GM12874 (cell line): ENCODE results near the gene TULP3.

Source experiments
- TF ChIP-seq, protein P1 (sequence below): IDR thresholded peaks from 2 replicates; pipeline ENCODE4 v1.5.1; 2011; ENCODE audit warnings: low read depth, mild to moderate bottlenecking, control low read depth, low read length, moderate library complexity; ENCODE audit not compliant: insufficient read depth

TULP3 gene

DNA sequence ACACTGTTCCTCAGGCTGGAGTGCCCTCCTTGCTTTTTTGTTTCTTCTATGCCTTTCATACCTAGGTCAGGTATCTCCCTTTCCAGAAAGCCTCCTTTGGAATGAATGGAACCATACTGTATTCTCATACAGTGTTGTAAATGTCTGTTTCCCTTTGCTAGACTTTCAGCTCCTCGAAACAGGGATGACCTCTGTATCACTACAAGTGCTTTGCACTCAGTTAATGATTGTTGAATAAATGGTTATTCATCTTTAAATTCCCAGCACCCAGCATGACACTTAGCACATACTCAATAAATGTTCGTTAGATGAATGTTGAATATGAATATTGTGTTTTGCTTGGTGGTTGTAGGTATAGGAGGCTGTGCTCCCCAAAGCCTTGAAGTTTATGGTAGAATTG, 5.9 kb upstream of the TULP3 start:
- TF ChIP-seq, protein P1, sequence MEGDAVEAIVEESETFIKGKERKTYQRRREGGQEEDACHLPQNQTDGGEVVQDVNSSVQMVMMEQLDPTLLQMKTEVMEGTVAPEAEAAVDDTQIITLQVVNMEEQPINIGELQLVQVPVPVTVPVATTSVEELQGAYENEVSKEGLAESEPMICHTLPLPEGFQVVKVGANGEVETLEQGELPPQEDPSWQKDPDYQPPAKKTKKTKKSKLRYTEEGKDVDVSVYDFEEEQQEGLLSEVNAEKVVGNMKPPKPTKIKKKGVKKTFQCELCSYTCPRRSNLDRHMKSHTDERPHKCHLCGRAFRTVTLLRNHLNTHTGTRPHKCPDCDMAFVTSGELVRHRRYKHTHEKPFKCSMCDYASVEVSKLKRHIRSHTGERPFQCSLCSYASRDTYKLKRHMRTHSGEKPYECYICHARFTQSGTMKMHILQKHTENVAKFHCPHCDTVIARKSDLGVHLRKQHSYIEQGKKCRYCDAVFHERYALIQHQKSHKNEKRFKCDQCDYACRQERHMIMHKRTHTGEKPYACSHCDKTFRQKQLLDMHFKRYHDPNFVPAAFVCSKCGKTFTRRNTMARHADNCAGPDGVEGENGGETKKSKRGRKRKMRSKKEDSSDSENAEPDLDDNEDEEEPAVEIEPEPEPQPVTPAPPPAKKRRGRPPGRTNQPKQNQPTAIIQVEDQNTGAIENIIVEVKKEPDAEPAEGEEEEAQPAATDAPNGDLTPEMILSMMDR: no peak

DNA sequence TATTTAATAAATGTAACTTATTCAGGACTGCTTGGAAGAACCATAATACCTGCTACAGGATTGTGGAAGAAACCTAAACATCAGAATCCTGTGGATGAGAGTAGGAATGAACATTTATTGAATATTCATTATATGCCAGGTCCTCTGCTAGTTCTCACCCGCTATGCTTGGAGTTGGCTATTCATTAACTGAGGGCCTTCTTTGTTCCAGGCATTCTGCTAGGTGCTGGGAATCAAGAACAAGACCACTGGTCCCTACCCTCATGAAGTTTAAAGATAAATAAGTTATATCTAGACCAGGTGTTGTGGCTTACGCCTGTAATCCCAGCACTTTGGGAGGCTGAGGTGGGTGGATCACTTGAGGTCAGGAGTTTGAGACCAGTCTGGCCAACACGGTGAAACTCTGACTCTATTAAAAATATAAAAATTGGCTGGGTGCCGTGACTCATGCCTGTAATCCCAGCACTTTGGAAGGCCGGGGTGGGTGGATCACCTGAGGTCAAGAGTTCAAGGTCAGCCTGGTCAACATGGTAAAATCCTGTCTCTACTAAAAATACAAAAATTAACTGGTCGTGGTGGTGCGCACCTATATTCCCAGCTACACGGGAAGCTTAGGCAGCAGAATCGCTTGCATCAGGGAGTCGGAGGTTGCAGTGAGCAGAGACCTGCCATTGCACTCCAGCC, 3.8 kb upstream of the TULP3 start:
- TF ChIP-seq, protein P1: no peak

DNA sequence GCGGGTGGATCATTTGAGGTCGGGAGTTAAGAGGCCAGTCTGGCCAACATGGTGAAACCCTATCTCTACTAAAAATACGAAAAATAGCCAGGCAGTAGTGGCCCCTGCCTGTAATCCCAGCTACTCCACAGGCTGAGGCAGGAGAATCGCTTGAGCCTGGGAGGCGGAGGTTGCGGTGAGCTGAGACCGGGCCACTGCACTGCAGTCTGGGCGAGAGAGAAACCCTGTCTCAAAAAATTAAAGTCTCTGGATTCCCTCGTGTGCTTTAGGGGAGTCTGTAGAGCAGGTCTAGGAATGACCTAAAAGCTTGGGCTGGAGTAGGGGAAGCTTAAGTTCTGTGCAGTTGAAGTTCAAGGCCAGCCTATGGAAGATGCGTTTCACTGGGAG, 697 bp upstream of the TULP3 start:
- TF ChIP-seq, protein P1: no peak

DNA sequence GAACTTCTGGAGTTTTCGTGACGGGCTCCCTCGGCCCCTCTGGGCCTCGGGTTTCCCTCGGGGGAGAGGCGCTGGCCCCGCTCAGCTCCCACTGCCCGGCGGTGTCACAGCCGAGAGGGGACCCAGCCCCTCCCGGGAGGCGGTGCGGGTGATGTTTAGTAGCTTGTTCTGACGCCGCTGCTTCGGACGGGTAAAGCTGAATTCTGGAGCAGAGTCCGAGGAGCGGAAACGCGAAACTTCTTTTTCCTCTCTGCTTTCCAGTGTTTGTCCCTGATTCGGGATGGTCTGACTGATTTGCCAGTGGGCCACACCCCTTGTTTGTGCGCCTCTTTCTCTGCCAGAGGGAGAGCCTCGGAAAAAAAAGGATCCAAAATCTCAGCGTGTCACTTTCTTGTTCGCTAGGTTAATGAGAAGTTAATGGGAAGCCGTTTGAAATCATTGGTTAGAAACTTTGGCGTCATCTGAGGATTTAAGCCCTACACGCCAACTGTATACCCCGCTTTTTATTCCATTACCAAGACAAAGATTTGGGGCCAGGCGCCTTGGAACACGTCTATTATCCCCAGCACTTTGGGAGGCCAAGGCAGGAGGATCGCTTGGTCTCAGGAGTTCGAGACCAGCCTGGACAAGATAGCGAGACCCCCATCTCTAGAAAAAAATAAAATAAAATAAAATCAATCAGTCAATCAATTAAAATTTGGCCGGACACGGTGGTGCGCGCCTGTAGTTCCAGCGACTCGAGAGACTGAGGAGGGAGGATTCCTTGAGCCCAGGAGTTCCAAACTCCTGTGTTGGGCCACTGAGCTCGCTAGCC, 756 bp downstream of the TULP3 start:
- TF ChIP-seq, protein P1: no peak

DNA sequence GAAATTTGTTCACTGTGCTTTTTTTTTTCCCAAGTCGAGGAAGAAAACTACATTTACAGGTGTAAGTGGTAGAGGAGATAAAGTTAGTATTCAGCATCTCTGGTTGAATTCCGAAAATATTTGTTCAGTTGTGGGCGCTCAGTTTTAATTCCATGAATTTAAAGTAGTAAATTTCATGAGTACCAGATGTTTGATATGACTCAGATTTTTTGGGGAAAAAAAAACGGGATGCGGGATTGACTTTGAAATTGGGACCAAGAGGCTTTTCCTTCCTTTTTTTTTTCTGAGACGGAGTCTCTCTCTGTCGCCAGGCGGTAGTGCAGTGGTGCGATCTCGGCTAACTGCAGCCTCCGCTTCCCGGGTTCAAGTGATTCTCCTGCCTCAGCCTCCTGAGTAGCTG, 1.6 kb downstream of the TULP3 start:
- TF ChIP-seq, protein P1: no peak

DNA sequence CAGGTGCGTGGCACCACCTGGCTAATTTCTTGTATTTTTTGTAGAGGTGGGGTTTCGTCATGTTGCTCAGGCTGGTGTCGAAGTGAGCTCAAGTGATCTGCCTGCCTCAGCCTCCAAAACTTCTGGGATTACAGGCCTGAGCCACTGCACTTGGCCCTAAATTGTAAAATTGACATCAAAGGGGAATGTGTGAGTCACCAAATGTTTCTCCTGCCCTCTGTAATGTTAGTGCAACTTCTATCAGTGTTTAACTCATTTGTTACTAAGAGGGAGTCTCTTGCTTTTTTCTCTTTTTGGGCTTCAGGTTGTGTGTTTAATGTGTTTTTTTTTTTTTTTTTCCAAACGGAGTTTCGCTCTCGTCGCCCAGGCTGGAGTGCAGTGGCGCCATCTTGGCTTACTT, 2.3 kb downstream of the TULP3 start:
- TF ChIP-seq, protein P1: no peak

DNA sequence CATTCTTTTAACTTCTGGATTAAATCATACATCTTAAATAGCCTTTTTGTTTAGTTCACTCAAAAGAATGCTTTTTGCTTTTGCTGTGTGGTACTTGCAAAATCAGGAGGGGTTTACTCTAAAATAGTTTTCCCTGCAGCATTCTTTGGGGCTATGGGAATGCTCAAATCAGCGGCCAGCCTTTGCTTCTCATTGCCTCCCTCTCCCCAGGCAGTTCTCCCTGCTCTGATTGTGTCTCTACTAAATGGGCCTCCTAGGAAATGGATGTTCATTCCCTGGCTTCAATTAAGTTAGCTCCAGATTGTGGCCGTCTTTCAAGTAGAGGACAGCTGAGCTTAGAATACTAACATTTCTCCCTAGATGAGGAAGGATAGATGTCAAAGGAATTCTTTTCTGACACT, 4.4 kb downstream of the TULP3 start:
- TF ChIP-seq, protein P1: no peak
